Breast epithelium (tissue), 3 donors: ENCODE measurements around the gene TCFL5.

Experiments
- POLR2AphosphoS5 ChIP-seq, 3 donors: sonication (generic); formaldehyde crosslinking; IDR thresholded peaks; one replicate each; pipeline ENCODE4 v1.6.1; 2017; ENCODE audit warnings: antibody characterized with exemption in 3 of 3
- TF ChIP-seq, protein P1 (sequence below), 3 donors: fragments of 450-650 bp; IDR thresholded peaks; one replicate each; pipeline ENCODE4 v1.5.1; 2016 to 2017; ENCODE audit warnings: antibody characterized with exemption in 3 of 3, mild to moderate bottlenecking in 3 of 3, moderate library complexity in 3 of 3

DNA sequence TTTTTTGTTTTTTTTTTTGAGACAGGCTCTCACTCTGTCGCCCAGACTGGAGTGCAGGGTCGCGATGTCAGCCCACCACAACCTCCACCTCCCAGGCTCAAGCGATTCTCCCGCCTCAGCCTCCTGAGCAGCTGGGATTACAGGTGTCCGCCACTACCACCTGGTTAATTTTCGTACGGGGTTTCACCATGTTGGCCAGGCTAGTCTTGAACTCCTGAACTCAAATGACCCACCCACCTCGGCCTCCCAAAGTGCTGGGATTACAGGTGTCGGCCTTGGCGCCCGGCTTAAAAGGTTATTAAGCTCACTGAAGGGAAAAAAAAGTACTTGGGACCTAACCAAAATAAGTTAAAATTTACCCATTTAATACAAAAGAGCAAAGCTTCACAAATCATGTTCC lies 1.9 kb downstream of the TCFL5 start:
- TF ChIP-seq, protein P1, sequence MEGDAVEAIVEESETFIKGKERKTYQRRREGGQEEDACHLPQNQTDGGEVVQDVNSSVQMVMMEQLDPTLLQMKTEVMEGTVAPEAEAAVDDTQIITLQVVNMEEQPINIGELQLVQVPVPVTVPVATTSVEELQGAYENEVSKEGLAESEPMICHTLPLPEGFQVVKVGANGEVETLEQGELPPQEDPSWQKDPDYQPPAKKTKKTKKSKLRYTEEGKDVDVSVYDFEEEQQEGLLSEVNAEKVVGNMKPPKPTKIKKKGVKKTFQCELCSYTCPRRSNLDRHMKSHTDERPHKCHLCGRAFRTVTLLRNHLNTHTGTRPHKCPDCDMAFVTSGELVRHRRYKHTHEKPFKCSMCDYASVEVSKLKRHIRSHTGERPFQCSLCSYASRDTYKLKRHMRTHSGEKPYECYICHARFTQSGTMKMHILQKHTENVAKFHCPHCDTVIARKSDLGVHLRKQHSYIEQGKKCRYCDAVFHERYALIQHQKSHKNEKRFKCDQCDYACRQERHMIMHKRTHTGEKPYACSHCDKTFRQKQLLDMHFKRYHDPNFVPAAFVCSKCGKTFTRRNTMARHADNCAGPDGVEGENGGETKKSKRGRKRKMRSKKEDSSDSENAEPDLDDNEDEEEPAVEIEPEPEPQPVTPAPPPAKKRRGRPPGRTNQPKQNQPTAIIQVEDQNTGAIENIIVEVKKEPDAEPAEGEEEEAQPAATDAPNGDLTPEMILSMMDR (IDR thresholded peaks at IDR 0.05) = no peak
- no peak for TF ChIP-seq POLR2AphosphoS5 (IDR thresholded peaks at IDR 0.05)
